H9 (cell line): ENCODE data around the gene APOL4. TPM values are rescaled to one million over a fixed set of nuclear protein-coding genes. Genes with fewer than 3 reads are reported as not detected.

Source experiments
- DNase-seq: peaks from one replicate; pipeline ENCODE4 v3.0.0-alpha.2; 2017
- H2AFZ ChIP-seq: one replicate; pipeline ENCODE4 v1.6.1; 2013; ENCODE audit warnings: mild to moderate bottlenecking, low read length, control low read depth, moderate library complexity
- H2AK5ac ChIP-seq: 2 replicates; pipeline ENCODE4 v1.6.1; 2013; ENCODE audit warnings: low read length, control low read depth, mixed read lengths; ENCODE audit not compliant: insufficient read length
- H2BK120ac ChIP-seq: one replicate; pipeline ENCODE4 v1.6.1; 2013; ENCODE audit warnings: low read depth, mild to moderate bottlenecking, low read length, control low read depth, inconsistent platforms; ENCODE audit not compliant: poor library complexity, severe bottlenecking
- H2BK12ac ChIP-seq: 2 replicates; pipeline ENCODE4 v1.6.1; 2013; ENCODE audit warnings: low read length, control low read depth, mixed read lengths, low read depth; ENCODE audit not compliant: insufficient read length
- H2BK15ac ChIP-seq: 2 replicates; pipeline ENCODE4 v1.6.1; 2013; ENCODE audit warnings: low read depth, low read length, control low read depth
- H2BK20ac ChIP-seq: one replicate; pipeline ENCODE4 v1.6.1; 2013; ENCODE audit warnings: low read depth, mild to moderate bottlenecking, low read length, control low read depth, inconsistent platforms; ENCODE audit not compliant: poor library complexity, severe bottlenecking
- H2BK5ac ChIP-seq: 2 replicates; pipeline ENCODE4 v1.6.1; 2013; ENCODE audit warnings: low read length, control low read depth, mixed read lengths; ENCODE audit not compliant: insufficient read length
- H3K14ac ChIP-seq: 2 replicates; pipeline ENCODE4 v1.6.1; 2013; ENCODE audit warnings: low read length, control low read depth; ENCODE audit not compliant: insufficient read depth
- H3K18ac ChIP-seq: 2 replicates; pipeline ENCODE4 v1.6.1; 2013; ENCODE audit warnings: low read depth, mild to moderate bottlenecking, mixed read lengths, low read length, control low read depth; ENCODE audit not compliant: insufficient read length
- H3K23ac ChIP-seq: 2 replicates; pipeline ENCODE4 v1.6.1; 2013; ENCODE audit warnings: low read length, control low read depth, mixed read lengths, low read depth; ENCODE audit not compliant: insufficient read length
- H3K23me2 ChIP-seq: 2 replicates; pipeline ENCODE4 v1.6.1; 2013; ENCODE audit warnings: low read depth, mild to moderate bottlenecking, mixed read lengths, low read length, control low read depth; ENCODE audit not compliant: insufficient read length, poor library complexity, severe bottlenecking
- H3K27ac ChIP-seq: 2 replicates; pipeline ENCODE4 v1.5.1; 2013; ENCODE audit warnings: low read length, control low read depth, mixed read lengths, low read depth; ENCODE audit not compliant: insufficient read length
- H3K27me3 ChIP-seq: 2 replicates; pipeline ENCODE4 v1.6.1; 2013; ENCODE audit warnings: low read length, control low read depth, inconsistent platforms; ENCODE audit not compliant: insufficient read depth
- H3K4ac ChIP-seq: 2 replicates; pipeline ENCODE4 v1.6.1; 2013; ENCODE audit warnings: low read depth, mild to moderate bottlenecking, control low read depth, inconsistent platforms, low read length, moderate library complexity
- H3K4me1 ChIP-seq: 2 replicates; pipeline ENCODE4 v1.6.1; 2013; ENCODE audit warnings: low read length, control low read depth, inconsistent platforms; ENCODE audit not compliant: insufficient read depth
- H3K4me2 ChIP-seq: 2 replicates; pipeline ENCODE4 v1.6.1; 2013; ENCODE audit warnings: low read length, control low read depth, mixed read lengths; ENCODE audit not compliant: insufficient read length, insufficient read depth
- H3K56ac ChIP-seq: 2 replicates; pipeline ENCODE4 v1.6.1; 2013; ENCODE audit warnings: low read depth, mild to moderate bottlenecking, mixed read lengths, low read length, control low read depth; ENCODE audit not compliant: insufficient read length
- H3K79me1 ChIP-seq: 2 replicates; pipeline ENCODE4 v1.6.1; 2013; ENCODE audit warnings: low read depth, mild to moderate bottlenecking, moderate library complexity, low read length, control low read depth, inconsistent platforms; ENCODE audit not compliant: insufficient read depth, poor library complexity, severe bottlenecking
- H3K79me2 ChIP-seq: 2 replicates; pipeline ENCODE4 v1.6.1; 2013; ENCODE audit warnings: low read length, control low read depth, inconsistent platforms; ENCODE audit not compliant: insufficient read depth
- H3K9ac ChIP-seq: 2 replicates; pipeline ENCODE4 v1.6.1; 2013; ENCODE audit warnings: low read length, control low read depth, mixed read lengths; ENCODE audit not compliant: insufficient read length; ENCODE audit errors: extremely low read depth
- H3K9me3 ChIP-seq: one replicate; pipeline ENCODE4 v1.6.1; 2013; ENCODE audit warnings: low read depth, low read length, inconsistent platforms; ENCODE audit not compliant: control insufficient read depth
- H3T11ph ChIP-seq: one replicate; pipeline ENCODE4 v1.6.1; 2013; ENCODE audit warnings: mild to moderate bottlenecking, low read length, control low read depth, inconsistent platforms
- H4K20me1 ChIP-seq: one replicate; pipeline ENCODE4 v1.6.1; 2013; ENCODE audit not compliant: control insufficient read depth, insufficient read length, insufficient read depth
- H4K5ac ChIP-seq: 2 replicates; pipeline ENCODE4 v1.6.1; 2013; ENCODE audit warnings: low read depth, mild to moderate bottlenecking, mixed read lengths, low read length, control low read depth; ENCODE audit not compliant: insufficient read length
- H4K8ac ChIP-seq: replicated peaks from 2 replicates; pipeline ENCODE4 v1.6.1; 2013; ENCODE audit warnings: low read length, control low read depth, mixed read lengths, low read depth; ENCODE audit not compliant: insufficient read length
- H4K91ac ChIP-seq: 2 replicates; pipeline ENCODE4 v1.6.1; 2013; ENCODE audit warnings: low read depth, mild to moderate bottlenecking, moderate library complexity, mixed read lengths, low read length, control low read depth; ENCODE audit not compliant: insufficient read length
- H3K27ac Mint-ChIP-seq, 3 experiments: 2 replicates in 2 of 3; 3 replicates in 1 of 3; pipeline ENCODE4 v1.8.0; 2020 to 2021; ENCODE audit warnings: mixed read lengths in 3 of 3, mild to moderate bottlenecking in 1 of 3, moderate library complexity in 1 of 3
- H3K27me3 Mint-ChIP-seq: 2 replicates; pipeline ENCODE4 v1.8.0; 2021; ENCODE audit warnings: low read depth, mild to moderate bottlenecking, moderate library complexity, mixed read lengths
- H3K36me3 Mint-ChIP-seq, 3 experiments: 2 replicates in 2 of 3; 3 replicates in 1 of 3; pipeline ENCODE4 v1.8.0; 2020 to 2021; ENCODE audit warnings: low read depth in 3 of 3, mixed read lengths in 3 of 3; ENCODE audit not compliant: insufficient read depth in 1 of 3
- H3K4me1 Mint-ChIP-seq, 2 experiments: 2 replicates each; pipeline ENCODE4 v1.8.0; 2020; ENCODE audit warnings: mixed read lengths in 2 of 2
- H3K4me3 Mint-ChIP-seq, 2 experiments: 2 replicates in 1 of 2; 3 replicates in 1 of 2; pipeline ENCODE4 v1.8.0; 2020 to 2021; ENCODE audit warnings: mild to moderate bottlenecking in 2 of 2, mixed read lengths in 2 of 2, moderate library complexity in 1 of 2
- H3K9me3 Mint-ChIP-seq, 2 experiments: 2 replicates in 1 of 2; 3 replicates in 1 of 2; pipeline ENCODE4 v1.8.0; 2020; ENCODE audit warnings: mild to moderate bottlenecking in 2 of 2, mixed read lengths in 2 of 2, moderate library complexity in 1 of 2
- CTCF ChIP-seq: fragments of 200-600 bp; sonication (generic); conservative IDR thresholded peaks from 3 replicates; pipeline ENCODE4 v1.8.0; 2021; ENCODE audit warnings: antibody characterized with exemption, mild to moderate bottlenecking
- WGBS: extraction: QIAGEN DNeasy Blood & Tissue Kit; methylation state at CpG from one replicate; pipeline ENCODE4 v1.1.7; 2013; ENCODE audit warnings: missing lambda C conversion rate, low lambda C conversion rate, mixed read lengths; ENCODE audit not compliant: insufficient read length; ENCODE audit errors: extremely low coverage; 5-methylcytosine and 5-hydroxymethylcytosine counted together
- total RNA-seq: library from RNA; stranded (reverse); gene quantifications from 2 replicates; pipeline ENCODE4 v1.2.1, GENCODE V29; 2021

APOL4 gene
- total RNA-seq, 1 experiment from 2014 or later = not detected

DNA sequence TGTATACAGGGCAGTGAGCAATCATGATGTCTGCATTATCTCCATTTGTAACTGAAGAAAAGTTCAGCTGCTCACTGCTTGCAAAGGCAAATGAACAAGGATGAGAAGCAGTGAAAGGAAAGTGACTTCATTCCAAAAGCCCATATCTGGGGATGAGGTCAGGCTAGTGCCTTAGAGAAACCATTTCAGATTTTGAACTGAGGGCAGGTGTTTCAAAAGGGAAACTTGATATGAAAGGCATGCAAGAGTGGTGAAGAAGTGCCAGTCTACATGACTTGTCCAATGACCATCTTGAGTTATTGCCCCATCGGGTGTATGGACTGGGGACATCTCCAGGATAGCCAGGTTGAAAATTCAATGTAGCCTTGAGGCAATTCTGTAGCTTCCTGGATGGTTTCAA is 7.3 kb upstream of the APOL4 start:
- Mint-ChIP-seq H3K27ac (no peak overlapping the region), H3K36me3 (no peaks in the 10 kb centered on the region; a peak in 2 of 7 replicates), H3K9me3 (peaks cover 9 to 24% of the 10 kb centered on the region in 2 experiments), H3K4me1 (peaks cover 9 to 11% of the 10 kb centered on the region in 2 experiments), H3K4me3 (no peak overlapping the region), H3K27me3 (peaks cover 20% of the 10 kb centered on the region)
- no CpG with 5 or more reads among the region's 1 CpG for WGBS
- Histone ChIP-seq H2BK120ac (no peak overlapping the region), H2BK5ac (no peak overlapping the region), H2AFZ (no peak overlapping the region), H3K79me2 (no peaks in the 10 kb centered on the region), H4K8ac (no peak overlapping the region), H3K27ac (no peak overlapping the region), H4K20me1 (no peaks in the 10 kb centered on the region), H3K79me1 (no peaks in the 10 kb centered on the region), H3K4me1 (no peaks in the 10 kb centered on the region), H2BK20ac (no peak overlapping the region), H3K4ac (no peak overlapping the region), H4K5ac (no peak overlapping the region), H3K56ac (no peak overlapping the region), H4K91ac (no peak overlapping the region), H3K4me2 (no peak overlapping the region), H2BK12ac (no peak overlapping the region), H3K27me3 (no peaks in the 10 kb centered on the region), H3T11ph (no peak overlapping the region), H2BK15ac (no peak overlapping the region), H2AK5ac (no peak overlapping the region), H3K9ac (no peak overlapping the region), H3K23me2 (no peaks in the 10 kb centered on the region), H3K14ac (no peak overlapping the region), H3K9me3 (no peaks in the 10 kb centered on the region), H3K18ac (no peak overlapping the region), H3K23ac (no peak overlapping the region)
- TF ChIP-seq CTCF = no peak
- no peak for DNase-seq
